CD4-positive, alpha-beta T cell treated with Interleukin-17A for 4 hours (primary cell): ENCODE measurements around the gene RALGDS.
"Not testable (repeated sequence)": the region's sequence is repeated elsewhere in the genome, so short reads cannot be mapped to it uniquely, and the experiment has no call there.

Experiments used
- DNase-seq: peaks from one replicate; pipeline ENCODE4 v3.0.0-alpha.2; 2020; ENCODE audit warnings: mixed read lengths

Gene RALGDS

GRCh38 chr9:133103987-133104505 lies 17.0 kb downstream of the RALGDS start:
- DNase-seq = no peak

DNA sequence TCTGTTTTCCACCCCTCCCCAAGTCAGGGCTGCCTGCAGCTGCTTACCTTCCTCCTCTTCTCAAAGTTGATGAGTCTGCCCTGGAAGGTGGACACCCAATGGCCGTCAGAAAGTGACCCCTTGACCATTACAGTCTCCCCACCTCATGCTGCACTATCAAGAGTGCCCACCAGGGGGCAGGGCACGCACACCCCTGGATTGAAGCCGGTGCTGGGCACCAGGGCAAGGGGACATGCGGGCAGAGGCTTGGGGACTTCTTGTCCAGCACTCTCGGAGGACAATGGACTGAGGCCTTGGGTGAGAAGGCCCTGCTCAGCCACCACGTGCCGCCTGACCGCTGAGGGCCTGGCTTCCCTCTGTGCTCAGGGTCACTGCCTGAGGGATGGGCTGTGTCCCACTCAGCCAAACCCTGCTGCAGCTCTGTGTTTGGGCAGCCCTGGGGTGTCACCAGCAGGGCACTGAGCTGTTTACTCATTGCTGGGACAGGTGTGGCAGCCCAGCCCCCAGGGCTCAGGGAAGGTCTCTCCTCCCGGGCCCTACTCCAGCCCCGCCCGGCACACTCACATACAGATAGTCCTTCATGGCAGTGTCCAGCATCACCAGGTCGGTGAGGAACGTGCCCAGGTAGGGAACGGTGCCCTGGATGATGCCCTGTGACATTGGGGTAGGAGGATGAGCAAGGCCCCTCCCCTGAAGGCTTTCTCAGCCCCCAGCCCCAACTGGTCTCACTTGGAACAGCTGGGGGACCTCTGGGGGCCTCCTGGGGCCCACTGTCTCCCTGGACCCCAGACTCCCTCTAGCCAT lies 17.7 kb downstream of the RALGDS start:
- DNase-seq = peak; percentile 66

DNA sequence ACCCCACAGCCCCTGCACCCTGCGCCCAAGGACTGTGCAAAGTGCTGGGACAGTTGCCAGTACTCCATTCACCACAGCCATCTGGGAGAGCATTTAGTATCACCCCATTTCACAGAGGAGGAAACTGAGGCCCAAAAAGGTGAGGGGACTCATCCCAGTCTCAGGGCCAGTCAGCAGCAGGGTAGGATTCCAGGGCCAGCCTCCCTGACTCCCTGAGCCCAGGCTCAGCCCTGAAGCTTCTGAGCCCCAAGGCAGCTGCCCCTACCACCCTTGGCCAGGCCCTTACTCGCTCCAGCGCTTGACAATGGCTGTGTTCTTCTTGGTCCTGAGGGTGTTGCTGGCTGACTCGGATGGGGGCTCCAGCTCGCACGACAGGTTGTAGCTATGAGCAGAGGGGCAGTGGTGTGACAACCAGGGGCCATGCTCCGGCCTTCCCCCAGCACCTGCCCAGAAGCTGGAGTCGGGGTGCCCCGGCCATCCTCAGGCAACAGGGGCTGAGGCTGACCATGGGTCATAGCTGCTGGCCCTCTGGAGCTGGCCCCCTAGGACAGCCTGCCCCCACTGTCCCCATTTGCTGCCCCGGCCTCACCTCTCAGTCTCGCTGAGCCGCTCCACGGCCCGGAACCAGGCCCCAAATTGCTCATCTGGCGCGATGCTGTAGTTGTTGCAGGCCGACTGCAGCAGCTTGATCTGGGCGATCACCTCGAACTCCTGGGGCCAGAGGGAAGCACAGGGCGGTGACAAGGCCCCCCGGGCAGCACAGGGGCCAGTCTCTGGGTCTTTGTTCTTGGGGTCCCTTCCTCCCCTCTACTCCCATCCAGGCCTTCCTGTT lies 18.6 kb downstream of the RALGDS start:
- no peak for DNase-seq

DNA sequence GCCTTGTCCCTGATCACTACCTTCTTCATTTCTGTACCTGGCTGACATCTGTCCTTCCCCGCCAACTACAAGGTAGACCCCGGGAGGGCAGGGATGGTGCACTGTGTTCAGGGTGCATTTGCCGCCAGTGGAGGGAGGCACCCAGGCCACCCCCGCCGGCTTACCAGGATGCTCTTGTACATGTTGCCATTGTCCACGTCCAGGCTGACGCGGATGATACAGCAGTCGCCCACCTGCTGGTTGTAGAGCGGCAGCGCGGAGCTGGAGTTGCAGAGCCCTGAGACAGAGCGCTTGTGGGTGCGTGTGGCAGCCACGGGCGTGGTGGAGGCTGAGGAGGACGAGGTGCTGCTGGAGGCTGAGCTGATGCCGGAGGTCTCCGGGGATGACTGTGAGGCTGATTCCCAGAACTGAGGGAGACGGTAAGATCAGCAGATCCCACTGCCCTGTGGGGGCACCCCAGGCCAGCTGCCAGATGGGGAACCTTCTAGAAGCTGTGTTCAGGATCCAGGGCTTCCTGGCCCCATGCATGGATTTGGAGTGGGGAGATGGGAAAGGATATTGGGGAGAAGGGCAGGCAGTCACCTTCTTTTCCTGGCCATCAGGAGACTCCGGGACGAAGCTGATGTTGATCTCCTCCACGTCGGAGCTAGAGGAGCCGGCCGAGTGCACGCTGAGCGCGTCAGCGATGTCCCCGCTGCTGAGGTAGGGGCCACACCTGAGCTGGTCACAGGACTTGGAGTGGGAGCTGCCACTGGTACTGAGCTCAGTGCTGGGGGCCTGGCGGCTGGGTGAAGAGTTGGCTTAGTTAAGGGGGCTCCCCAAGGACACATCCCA lies 19.5 kb downstream of the RALGDS start:
- DNase-seq = no peak

DNA sequence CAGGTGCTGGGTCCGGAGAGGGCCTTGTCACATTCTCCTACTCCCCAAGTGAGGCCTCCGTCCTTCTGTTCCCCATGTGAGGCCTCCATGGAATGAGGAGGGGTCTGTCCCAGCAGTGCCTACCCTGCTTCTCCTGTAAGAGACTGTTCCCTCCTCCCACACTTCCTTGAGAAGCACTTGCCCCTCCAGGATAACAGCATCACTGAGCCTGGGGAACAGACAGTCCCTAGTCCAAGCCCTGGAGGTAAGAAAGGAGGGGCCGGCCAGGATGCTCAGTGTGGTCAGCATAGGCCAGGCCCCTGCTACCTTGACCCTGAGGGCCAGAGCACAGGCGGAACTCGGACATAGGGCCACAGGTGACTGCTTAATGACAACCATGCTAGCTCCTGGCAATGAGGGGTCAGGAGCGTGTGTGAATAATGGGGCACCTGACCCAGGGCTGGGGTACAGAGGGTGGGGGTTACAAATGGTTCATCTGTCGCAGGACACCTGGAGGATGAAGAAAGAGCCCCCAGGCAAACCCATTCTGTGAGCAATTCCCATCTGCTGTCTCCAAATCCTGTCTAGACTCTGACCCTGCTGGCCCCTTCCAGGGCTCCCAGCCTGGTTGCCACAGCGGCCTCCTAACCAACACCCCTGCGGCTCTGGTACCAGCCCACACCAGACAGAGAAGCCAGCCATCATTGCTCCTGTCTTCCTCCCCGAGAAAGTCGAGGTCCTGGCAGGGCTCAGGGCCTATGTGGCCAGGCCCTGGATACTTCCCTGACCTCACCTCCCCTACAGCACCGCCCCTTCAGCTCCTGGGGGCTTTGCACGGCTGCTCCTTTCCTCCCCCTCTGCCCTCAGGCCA lies 20.3 kb downstream of the RALGDS start:
- DNase-seq = no peak

GRCh38 chr9:133099726-133100505 lies 21.1 kb downstream of the RALGDS start:
- DNase-seq = no peak

GRCh38 chr9:133098871-133099270 lies 22.2 kb downstream of the RALGDS start:
- no peak for DNase-seq

GRCh38 chr9:133098104-133098754 lies 22.8 kb downstream of the RALGDS start:
- no peak for DNase-seq

DNA sequence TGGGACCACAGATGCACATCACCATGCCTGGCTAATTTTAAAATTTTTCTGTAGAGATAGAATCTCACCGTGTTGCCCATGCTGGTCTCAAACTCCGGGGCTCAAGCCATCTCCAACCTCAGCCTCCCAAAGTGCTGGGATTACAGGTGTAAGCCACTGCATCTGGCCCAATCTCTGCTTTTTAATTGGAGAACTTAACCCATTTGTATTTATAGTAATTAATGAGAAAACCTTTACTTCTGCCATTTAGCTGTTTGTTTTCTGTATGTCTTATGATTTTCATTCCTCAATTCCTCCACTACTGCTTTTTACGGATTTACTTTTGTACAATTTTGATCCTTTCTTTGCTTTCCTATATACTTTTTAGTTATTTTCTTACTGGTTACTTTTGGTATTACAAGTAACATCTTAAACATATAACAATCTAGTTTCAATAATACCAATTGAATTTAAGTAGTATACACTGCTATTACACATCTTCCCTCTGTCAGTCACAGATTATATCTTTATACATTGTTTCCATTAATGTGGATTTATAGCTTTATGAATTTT lies 26.1 kb downstream of the RALGDS start:
- DNase-seq = no peak

DNA sequence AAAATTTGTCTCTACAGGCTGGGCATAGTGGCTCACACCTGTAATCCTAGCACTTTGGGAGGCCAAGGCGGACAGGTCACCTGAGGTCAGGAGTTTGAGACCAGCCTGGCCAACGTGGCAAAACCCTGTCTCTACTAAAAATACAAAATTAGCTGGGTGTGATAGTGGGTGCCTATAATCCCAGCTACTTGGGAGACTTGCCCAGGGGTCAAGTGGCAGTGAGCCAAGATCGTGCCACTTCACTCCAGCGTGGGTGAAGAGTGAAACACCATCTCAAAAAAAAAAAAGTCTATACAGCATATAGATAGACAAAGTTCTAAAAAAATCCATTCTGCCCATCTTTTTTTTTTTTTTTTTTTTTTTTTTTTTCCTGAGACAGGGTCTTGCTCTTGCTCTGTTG lies 26.7 kb downstream of the RALGDS start:
- DNase-seq = not testable (repeated sequence)

DNA sequence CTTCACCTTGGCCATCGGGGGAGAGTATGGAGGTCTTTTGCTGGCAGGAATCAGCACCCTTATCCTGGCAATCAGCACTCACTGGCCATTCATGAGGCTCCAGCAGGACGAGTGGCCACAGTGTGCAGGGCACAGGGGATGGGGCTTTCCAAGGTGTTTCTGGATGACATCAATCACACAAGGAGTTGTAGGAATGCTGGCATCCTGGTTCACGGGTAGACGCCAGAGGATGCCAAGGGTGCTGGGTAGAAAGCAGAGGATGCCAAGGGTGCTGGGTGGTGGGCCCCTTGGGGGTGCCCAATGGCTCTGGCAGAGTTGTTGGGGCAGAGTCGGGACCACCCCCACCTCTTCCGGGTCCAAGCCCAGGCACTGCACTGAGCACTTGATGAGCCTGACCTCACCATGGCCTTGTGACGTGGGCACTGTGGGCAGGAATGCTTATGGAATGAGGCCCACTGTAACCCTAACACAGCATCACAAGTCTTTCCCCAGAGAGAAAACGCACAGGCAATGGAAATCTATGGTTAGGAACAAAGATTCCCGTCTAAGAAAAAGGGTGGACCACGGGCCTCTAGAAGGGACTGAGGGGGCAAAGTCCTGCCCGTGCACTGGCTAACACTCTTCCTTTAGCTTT lies 30.2 kb downstream of the RALGDS start:
- no peak for DNase-seq

GRCh38 chr9:133090187-133090586 lies 30.9 kb downstream of the RALGDS start:
- DNase-seq = no peak

GRCh38 chr9:133089271-133089671 lies 31.8 kb downstream of the RALGDS start:
- no peak for DNase-seq

DNA sequence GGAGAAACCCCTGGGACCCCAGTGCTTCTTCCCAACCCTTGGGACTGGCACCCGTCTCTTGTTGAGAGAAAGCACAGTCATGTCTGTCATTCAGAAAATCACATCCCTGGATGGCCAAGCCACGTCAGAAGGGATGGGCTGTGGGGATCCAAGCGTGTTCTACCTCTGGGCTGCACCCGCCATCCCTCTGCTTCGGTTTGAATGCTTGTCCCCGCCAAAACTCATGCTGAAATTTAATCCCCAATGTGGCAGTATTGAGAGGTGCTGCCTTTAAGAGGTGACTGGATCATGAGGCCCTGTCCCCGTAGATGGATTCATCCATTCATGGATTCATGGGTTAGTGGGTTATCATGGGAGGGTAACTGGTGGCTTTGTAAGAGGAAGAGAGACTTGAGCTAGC lies 32.3 kb downstream of the RALGDS start:
- no peak for DNase-seq

DNA sequence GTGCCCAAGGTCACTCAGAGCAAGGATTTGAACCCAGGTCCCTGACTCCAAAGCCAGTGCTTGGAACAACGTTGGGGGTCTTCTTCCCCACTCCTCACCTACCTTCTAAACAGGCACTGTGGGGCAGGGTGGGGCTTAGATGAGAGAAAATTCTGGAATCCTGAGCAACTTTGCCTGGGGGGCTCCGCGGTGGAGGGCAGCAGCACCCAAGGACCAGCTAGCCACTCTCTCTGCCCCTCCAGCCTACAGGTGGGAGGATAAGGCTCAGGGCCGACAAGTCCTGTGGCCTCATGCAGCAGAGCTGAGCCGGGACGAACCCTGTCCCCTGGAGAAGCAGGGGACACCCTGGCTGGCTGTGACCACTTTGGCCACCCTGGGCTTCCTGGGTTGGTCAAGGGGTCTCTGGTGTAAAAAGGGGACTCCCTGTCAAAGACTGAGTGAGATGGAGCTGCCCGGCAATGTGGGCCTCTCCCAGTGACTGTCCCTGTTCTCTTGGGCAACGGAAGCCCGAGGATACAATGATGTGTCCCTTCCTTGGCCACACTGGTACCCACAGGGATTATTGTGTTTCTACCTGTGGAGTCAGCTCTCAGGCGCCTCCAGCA lies 32.8 kb downstream of the RALGDS start:
- DNase-seq = no peak

DNA sequence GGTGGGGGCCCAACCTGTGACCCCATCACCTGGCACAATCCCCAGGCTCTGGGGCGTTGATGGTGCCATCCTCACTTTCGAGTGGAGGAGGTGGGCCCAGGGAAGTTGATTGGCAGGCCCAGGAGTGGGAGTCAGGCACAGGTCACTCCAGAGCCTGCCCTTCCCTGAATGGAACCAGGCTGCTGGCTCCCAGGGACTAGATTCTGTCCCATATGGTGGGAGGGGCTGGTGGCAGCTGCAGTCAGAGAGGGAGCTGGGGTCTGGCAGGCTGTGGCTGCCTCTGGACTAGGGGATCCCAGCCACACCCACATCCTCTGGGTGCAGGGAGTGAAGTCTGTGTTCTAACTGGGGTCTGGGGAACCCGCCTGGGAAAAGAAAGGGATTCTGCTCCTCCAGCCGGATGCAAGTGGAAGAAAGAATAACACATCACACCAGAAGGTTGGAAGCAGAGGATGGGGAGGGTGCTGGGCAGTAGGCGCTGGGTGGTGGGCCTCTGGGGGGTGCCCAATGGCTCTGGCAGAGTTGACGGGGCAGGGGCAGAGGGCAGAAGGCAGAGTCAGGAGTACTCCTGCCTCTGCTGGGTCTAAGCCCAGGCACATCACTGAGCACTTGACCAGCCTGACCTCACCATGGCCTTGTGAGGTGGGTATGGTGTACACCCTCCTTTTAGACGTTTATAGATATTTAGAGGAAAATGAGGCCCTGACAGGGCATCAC lies 33.5 kb downstream of the RALGDS start:
- no peak for DNase-seq

GRCh38 chr9:133086894-133087293 lies 34.1 kb downstream of the RALGDS start:
- DNase-seq = no peak

DNA sequence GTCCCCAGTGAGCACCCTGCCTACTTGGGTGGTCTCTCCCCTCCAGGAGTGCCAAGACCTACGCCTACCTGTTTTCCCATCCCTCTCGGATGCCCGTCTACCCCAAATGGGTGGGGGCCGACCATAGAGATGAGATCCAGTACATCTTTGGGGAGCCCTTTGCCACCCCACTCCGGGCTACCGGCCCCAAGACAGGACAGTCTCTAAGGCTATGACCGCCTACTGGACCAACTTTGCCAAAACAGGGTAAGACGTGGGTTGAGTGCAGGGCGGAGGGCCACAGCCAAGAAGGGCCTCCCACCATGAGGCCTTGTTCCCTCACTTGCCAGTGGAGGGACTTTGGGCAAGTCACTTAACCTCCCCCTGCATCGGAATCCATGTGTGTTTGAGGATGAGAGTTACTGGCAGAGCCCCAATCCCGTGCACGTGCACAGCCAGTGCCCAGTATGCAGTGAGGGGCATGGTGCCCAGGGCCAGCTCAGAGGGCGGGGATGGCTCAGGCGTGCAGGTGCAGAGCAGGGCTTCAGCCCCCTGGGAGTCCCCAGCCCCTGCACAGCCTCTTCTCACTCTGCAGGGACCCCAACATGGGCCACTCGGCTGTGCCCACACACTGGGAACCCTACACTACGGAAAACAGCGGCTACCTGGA lies 34.7 kb downstream of the RALGDS start:
- not testable (repeated sequence) for DNase-seq
